SK-N-SH (cell line): ENCODE measurements around the gene SFXN4. TPM values are rescaled to one million over a fixed set of nuclear protein-coding genes. Genes with fewer than 3 reads are reported as not detected.

Experiments used
- CTCF ChIA-PET: fragments of 300-600, 350-600 bp; formaldehyde crosslinking; extraction: SDS; loops from one replicate; lab custom pipeline; 2021; lab: Yijun Ruan, JAX
- POLR2A ChIA-PET: fragments of 350-600 bp; sonication (Branson Sonifier 250); formaldehyde crosslinking; extraction: SDS; loops from one replicate; lab custom pipeline; 2020; ENCODE audit warnings: antibody characterized with exemption, inconsistent platforms; lab: Yijun Ruan, JAX
- DNase-seq: peaks from one replicate; pipeline ENCODE4 v3.0.0; 2012
- H2AFZ ChIP-seq: fragments of 200-600 bp; sonication (generic); 2 replicates; pipeline ENCODE4 v1.8.1; 2016; ENCODE audit warnings: antibody characterized with exemption, mild to moderate bottlenecking, low read depth
- H3F3A ChIP-seq: fragments of 200-600 bp; sonication (generic); replicated peaks from 2 replicates; pipeline ENCODE3; 2016; ENCODE audit warnings: antibody characterized with exemption, mild to moderate bottlenecking; ENCODE audit not compliant: insufficient read depth
- H3K27ac ChIP-seq, 2 experiments: fragments of 200-500 bp in 1 of 2; fragments of 200-600 bp in 1 of 2; sonication (Bioruptor generic) in 1 of 2; sonication (generic), shearing (Covaris generic) in 1 of 2; 2 replicates each; pipeline versions ENCODE4 v1.5.1 to v1.6.1; 2014 to 2016; ENCODE audit warnings: low read depth in 2 of 2, inconsistent platforms in 1 of 2, low read length in 1 of 2, mild to moderate bottlenecking in 1 of 2, mixed read lengths in 1 of 2
- H3K27me3 ChIP-seq: fragments of 200-600 bp; sonication (generic), shearing (Covaris generic); 2 replicates; pipeline ENCODE4 v1.6.1; 2016; ENCODE audit warnings: mixed run types; ENCODE audit not compliant: insufficient read depth
- H3K36me3 ChIP-seq, 2 experiments: fragments of 200-500 bp in 1 of 2; fragments of 200-600 bp in 1 of 2; sonication (Bioruptor generic) in 1 of 2; sonication (generic) in 1 of 2; replicated peaks in 1 of 2; 2 replicates each; pipeline versions ENCODE3 to v1.5.1; 2014 to 2016; ENCODE audit warnings: low read length in 1 of 2, mild to moderate bottlenecking in 1 of 2; ENCODE audit not compliant: insufficient read depth in 2 of 2, control insufficient read depth in 1 of 2
- H3K4me1 ChIP-seq, 2 experiments: fragments of 200-500 bp in 1 of 2; fragments of 200-600 bp in 1 of 2; sonication (Bioruptor generic) in 1 of 2; sonication (generic), shearing (Covaris generic) in 1 of 2; 2 replicates each; pipeline versions ENCODE4 v1.5.1 to v1.6.1; 2014 to 2016; ENCODE audit warnings: low read depth in 1 of 2, low read length in 1 of 2, mixed run types in 1 of 2; ENCODE audit not compliant: insufficient read depth in 2 of 2, control insufficient read depth in 1 of 2
- H3K4me2 ChIP-seq: fragments of 200-600 bp; sonication (generic), shearing (Covaris generic); 2 replicates; pipeline ENCODE4 v1.6.1; 2017; ENCODE audit warnings: mixed run types
- H3K4me3 ChIP-seq, 2 experiments: fragments of 200-500 bp in 1 of 2; fragments of 200-600 bp in 1 of 2; sonication (Bioruptor generic) in 1 of 2; sonication (generic), shearing (Covaris generic) in 1 of 2; 2 replicates each; pipeline versions ENCODE4 v1.5.1 to v1.8.1; 2014 to 2016; ENCODE audit warnings: low read depth in 2 of 2, inconsistent platforms in 1 of 2, low read length in 1 of 2, mild to moderate bottlenecking in 1 of 2, mixed read lengths in 1 of 2, moderate library complexity in 1 of 2
- H3K79me2 ChIP-seq: fragments of 200-600 bp; sonication (generic); 2 replicates; pipeline ENCODE4 v1.8.1; 2017; ENCODE audit warnings: mild to moderate bottlenecking; ENCODE audit not compliant: insufficient read depth
- H3K9ac ChIP-seq: fragments of 200-600 bp; sonication (generic); 2 replicates; pipeline ENCODE4 v1.6.1; 2017; ENCODE audit warnings: mixed run types
- H3K9me2 ChIP-seq: fragments of 200-600 bp; sonication (generic); 2 replicates; pipeline ENCODE4 v1.6.1; 2017; ENCODE audit warnings: mixed run types
- H3K9me3 ChIP-seq: fragments of 200-600 bp; sonication (generic); 2 replicates; pipeline ENCODE4 v1.6.1; 2017; ENCODE audit warnings: mixed run types, mild to moderate bottlenecking, moderate library complexity
- H4K20me1 ChIP-seq: fragments of 200-600 bp; sonication (generic); 2 replicates; pipeline ENCODE4 v1.6.1; 2017; ENCODE audit warnings: mild to moderate bottlenecking, mixed run types; ENCODE audit not compliant: insufficient read depth
- CHD2 ChIP-seq: fragments of 150-350 bp; IDR thresholded peaks from 2 replicates; pipeline ENCODE4 v1.6.1; 2018; ENCODE audit warnings: low read length; ENCODE audit not compliant: partially characterized antibody
- ELF1 ChIP-seq: IDR thresholded peaks from 2 replicates; pipeline ENCODE4 v1.4.0; 2012
- EP300 ChIP-seq, 2 experiments: IDR thresholded peaks; 2 replicates each; pipeline versions ENCODE4 v1.4.0 to v1.6.1; 2012; ENCODE audit warnings: borderline replicate concordance in 1 of 2, low read depth in 1 of 2, low read length in 1 of 2
- FOXJ3 ChIP-seq: sonication (generic); formaldehyde crosslinking; IDR thresholded peaks from 2 replicates; pipeline ENCODE4 v1.5.1; 2020; ENCODE audit warnings: mild to moderate bottlenecking, missing genetic modification reagents
- GABPA ChIP-seq: IDR thresholded peaks from 2 replicates; pipeline ENCODE4 v1.4.0; 2012; ENCODE audit warnings: low read depth, mild to moderate bottlenecking
- GATA2 ChIP-seq: sonication (generic); formaldehyde crosslinking; IDR thresholded peaks from 2 replicates; pipeline ENCODE4 v1.5.0; 2020; ENCODE audit warnings: mild to moderate bottlenecking, missing genetic modification reagents
- JUND ChIP-seq: IDR thresholded peaks from 2 replicates; pipeline ENCODE4 v1.4.0; 2012
- MEF2A ChIP-seq: IDR thresholded peaks from 2 replicates; pipeline ENCODE4 v1.4.0; 2012; ENCODE audit warnings: low read depth, borderline replicate concordance
- NRF1 ChIP-seq: IDR thresholded peaks from 2 replicates; pipeline ENCODE4 v1.6.1; 2012; ENCODE audit warnings: low read depth, mild to moderate bottlenecking, low read length
- POLR2AphosphoS5 ChIP-seq: IDR thresholded peaks from 2 replicates; pipeline ENCODE4 v1.6.1; 2012; ENCODE audit warnings: low read depth, low read length
- RAD21 ChIP-seq: IDR thresholded peaks from 2 replicates; pipeline ENCODE4 v1.6.1; 2012; ENCODE audit warnings: mild to moderate bottlenecking, low read length
- RFX5 ChIP-seq: IDR thresholded peaks from 2 replicates; pipeline ENCODE4 v1.6.1; 2012; ENCODE audit warnings: mild to moderate bottlenecking, improper control_type of control experiment, low read length
- SMC3 ChIP-seq: IDR thresholded peaks from 2 replicates; pipeline ENCODE4 v1.6.1; 2012; ENCODE audit warnings: low read depth, low read length, improper control_type of control experiment
- TAF1 ChIP-seq: IDR thresholded peaks from 2 replicates; pipeline ENCODE4 v1.6.1; 2012; ENCODE audit warnings: low read depth, mild to moderate bottlenecking, low read length, moderate library complexity, borderline replicate concordance
- TCF12 ChIP-seq: IDR thresholded peaks from 2 replicates; pipeline ENCODE4 v1.4.0; 2012
- TEAD4 ChIP-seq: IDR thresholded peaks from 2 replicates; pipeline ENCODE4 v1.4.0; 2012; ENCODE audit warnings: mild to moderate bottlenecking, borderline replicate concordance; ENCODE audit not compliant: insufficient read depth
- WGBS: methylation state at CpG from one replicate; pipeline ENCODE4 v1.1.6; 2017; ENCODE audit warnings: low lambda C conversion rate; 5-methylcytosine and 5-hydroxymethylcytosine counted together
- polyA plus RNA-seq, 3 experiments: library from polyadenylated mRNA; depleted of rRNA; stranded (reverse); fragments of >200 nt; gene quantifications; 2 replicates each; pipeline ENCODE4 v1.2.3, GENCODE V29; 2012
- TF ChIP-seq, protein P1 (sequence below): IDR thresholded peaks from 2 replicates; pipeline ENCODE4 v1.6.1; 2012; ENCODE audit warnings: mild to moderate bottlenecking, low read depth, low read length, moderate library complexity
- TF ChIP-seq, protein P2 (sequence below): fragments of 200-600 bp; sonication (generic); IDR thresholded peaks from 2 replicates; pipeline ENCODE4 v1.6.1; 2017; ENCODE audit warnings: antibody characterized with exemption, mild to moderate bottlenecking, moderate library complexity
- TF ChIP-seq, protein P3 (sequence below): IDR thresholded peaks from 2 replicates; pipeline ENCODE4 v1.4.0; 2012; ENCODE audit warnings: low read depth, borderline replicate concordance

Gene SFXN4
- polyA plus RNA-seq, 1 of the 3 experiments (the other 2 are of a cell fraction) = 24.2 TPM

DNA sequence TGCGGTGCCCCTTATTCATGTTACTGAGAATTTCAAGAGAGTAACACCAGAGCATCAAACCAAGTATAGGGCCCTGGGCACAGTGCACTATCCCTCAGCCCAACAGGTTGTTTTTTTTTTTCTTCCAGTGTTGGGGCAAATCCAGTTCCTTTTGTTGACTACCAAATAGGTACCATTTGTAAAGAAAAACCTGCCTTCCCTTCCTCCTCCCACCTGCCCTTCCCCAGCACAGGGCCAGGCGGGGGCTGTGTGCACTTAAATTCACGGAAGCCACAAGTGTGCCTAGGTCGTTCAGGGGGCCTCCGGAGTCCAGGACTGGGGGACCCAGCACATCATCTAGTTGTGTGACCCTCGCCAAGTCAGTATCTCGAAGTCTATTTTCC lies 595 bp upstream of the SFXN4 start (continued):
- TF ChIP-seq, protein P1, sequence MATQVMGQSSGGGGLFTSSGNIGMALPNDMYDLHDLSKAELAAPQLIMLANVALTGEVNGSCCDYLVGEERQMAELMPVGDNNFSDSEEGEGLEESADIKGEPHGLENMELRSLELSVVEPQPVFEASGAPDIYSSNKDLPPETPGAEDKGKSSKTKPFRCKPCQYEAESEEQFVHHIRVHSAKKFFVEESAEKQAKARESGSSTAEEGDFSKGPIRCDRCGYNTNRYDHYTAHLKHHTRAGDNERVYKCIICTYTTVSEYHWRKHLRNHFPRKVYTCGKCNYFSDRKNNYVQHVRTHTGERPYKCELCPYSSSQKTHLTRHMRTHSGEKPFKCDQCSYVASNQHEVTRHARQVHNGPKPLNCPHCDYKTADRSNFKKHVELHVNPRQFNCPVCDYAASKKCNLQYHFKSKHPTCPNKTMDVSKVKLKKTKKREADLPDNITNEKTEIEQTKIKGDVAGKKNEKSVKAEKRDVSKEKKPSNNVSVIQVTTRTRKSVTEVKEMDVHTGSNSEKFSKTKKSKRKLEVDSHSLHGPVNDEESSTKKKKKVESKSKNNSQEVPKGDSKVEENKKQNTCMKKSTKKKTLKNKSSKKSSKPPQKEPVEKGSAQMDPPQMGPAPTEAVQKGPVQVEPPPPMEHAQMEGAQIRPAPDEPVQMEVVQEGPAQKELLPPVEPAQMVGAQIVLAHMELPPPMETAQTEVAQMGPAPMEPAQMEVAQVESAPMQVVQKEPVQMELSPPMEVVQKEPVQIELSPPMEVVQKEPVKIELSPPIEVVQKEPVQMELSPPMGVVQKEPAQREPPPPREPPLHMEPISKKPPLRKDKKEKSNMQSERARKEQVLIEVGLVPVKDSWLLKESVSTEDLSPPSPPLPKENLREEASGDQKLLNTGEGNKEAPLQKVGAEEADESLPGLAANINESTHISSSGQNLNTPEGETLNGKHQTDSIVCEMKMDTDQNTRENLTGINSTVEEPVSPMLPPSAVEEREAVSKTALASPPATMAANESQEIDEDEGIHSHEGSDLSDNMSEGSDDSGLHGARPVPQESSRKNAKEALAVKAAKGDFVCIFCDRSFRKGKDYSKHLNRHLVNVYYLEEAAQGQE = no peak
- TF ChIP-seq SMC3 = no peak

DNA sequence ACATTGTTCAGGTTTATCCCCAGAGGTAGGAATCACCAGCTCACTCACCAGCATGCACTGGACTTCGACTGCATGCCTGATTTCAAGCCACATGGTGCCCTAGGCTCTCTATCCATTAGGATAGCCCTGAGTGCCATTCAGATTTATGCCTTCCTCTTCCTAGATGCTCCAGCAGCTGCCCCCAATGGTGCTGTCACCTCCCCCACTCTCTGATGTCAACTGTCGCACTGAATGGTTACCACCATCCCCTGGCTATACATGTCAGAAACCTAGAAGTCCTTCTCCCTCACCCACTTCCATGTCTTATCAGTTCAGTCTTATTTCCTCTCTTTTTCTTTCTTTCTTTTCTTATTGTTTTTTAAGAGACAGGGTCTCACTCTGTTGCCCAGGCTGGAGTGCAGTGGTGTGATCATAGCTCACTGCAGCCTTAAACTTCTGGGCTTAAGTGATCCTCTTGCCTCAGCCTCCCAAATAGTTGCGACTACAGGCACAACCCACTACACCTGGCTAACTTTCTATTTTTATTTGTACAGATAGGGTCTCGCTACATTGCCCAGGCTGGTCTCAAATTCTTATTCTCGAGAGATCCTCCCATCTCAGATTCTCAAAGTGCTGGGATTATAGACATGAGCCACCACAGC lies 2.9 kb downstream of the SFXN4 start:
- no peak overlapping the region for H3K4me3 ChIP-seq
- POLR2A ChIA-PET = no interaction called here
- TF ChIP-seq MEF2A = no peak
- TF ChIP-seq, protein P2, sequence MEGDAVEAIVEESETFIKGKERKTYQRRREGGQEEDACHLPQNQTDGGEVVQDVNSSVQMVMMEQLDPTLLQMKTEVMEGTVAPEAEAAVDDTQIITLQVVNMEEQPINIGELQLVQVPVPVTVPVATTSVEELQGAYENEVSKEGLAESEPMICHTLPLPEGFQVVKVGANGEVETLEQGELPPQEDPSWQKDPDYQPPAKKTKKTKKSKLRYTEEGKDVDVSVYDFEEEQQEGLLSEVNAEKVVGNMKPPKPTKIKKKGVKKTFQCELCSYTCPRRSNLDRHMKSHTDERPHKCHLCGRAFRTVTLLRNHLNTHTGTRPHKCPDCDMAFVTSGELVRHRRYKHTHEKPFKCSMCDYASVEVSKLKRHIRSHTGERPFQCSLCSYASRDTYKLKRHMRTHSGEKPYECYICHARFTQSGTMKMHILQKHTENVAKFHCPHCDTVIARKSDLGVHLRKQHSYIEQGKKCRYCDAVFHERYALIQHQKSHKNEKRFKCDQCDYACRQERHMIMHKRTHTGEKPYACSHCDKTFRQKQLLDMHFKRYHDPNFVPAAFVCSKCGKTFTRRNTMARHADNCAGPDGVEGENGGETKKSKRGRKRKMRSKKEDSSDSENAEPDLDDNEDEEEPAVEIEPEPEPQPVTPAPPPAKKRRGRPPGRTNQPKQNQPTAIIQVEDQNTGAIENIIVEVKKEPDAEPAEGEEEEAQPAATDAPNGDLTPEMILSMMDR = no peak
- TF ChIP-seq JUND = no peak
- no peak for TF ChIP-seq RAD21
- TF ChIP-seq POLR2AphosphoS5 = no peak
- TF ChIP-seq, protein P3, sequence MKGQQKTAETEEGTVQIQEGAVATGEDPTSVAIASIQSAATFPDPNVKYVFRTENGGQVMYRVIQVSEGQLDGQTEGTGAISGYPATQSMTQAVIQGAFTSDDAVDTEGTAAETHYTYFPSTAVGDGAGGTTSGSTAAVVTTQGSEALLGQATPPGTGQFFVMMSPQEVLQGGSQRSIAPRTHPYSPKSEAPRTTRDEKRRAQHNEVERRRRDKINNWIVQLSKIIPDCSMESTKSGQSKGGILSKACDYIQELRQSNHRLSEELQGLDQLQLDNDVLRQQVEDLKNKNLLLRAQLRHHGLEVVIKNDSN = no peak
- no peak for TF ChIP-seq NRF1
- no peak for TF ChIP-seq GABPA
- TF ChIP-seq SMC3 = no peak
- no peak for TF ChIP-seq TCF12
- no peak for TF ChIP-seq TEAD4
- TF ChIP-seq CHD2 = no peak
- TF ChIP-seq TAF1 = no peak
- TF ChIP-seq, protein P1 = no peak
- no peak for TF ChIP-seq RFX5
- no peak for TF ChIP-seq GATA2 (CRISPR knock-in tag)
- no peak for TF ChIP-seq EP300 (IDR thresholded peaks at IDR 0.05; ENCODE audit: borderline replicate concordance in 1 of 2, low read depth in 1 of 2, low read length in 1 of 2)
- no peak for TF ChIP-seq FOXJ3 (CRISPR knock-in tag)
- no peak for TF ChIP-seq ELF1
- TF ChIP-seq, all 33 proteins: peak for 0
- H3K4me2 ChIP-seq = no peak overlapping the region
- CTCF ChIA-PET = interaction anchor here (0.8 kb wide), 1 partner anchor 37 kb away, joined by 3 read pairs; no protein-coding TSS in a partner anchor
- H3K27ac ChIP-seq = no peak overlapping the region
- H3K9ac ChIP-seq = no peak overlapping the region
- no peaks in the 10 kb centered on the region for H3K9me2 ChIP-seq
- H3K36me3 ChIP-seq = peaks cover 6 to 8% of the 10 kb centered on the region in 2 experiments
- H3K4me1 ChIP-seq = peaks cover 0 to 13% of the 10 kb centered on the region in 2 experiments; a peak in 2 of 4 replicates
- no peak for DNase-seq
- H3F3A ChIP-seq = peaks cover 24% of the 10 kb centered on the region
- WGBS = 96% methylated on average over 5 of the region's 5 CpGs
- H2AFZ ChIP-seq = no peak overlapping the region
- H3K27me3 ChIP-seq = no peaks in the 10 kb centered on the region
- no peaks in the 10 kb centered on the region for H3K79me2 ChIP-seq
- no peaks in the 10 kb centered on the region for H4K20me1 ChIP-seq
- no peaks in the 10 kb centered on the region for H3K9me3 ChIP-seq
